Natural killer cell (primary cell): Measurements from ENCODE around the gene DEPDC7. TPM values are rescaled to one million over a fixed set of nuclear protein-coding genes. Genes with fewer than 3 reads are reported as not detected.

Experiments used
- ATAC-seq, 3 donors: fragments of 150-1000 bp in 2 of 3; fragments of 200-7000 bp in 1 of 3; cut with Tn5 transposase; 1 replicate in 1 of 3; 2 replicates in 2 of 3; pipeline ENCODE4 v1.10.0; 2021; ENCODE audit warnings: mild to moderate bottlenecking in 2 of 3, moderate library complexity in 2 of 3
- DNase-seq, 2 donors: peaks; one replicate each; pipeline versions ENCODE4 v3.0.0 to v3.0.0-alpha.2; 2013 to 2021; ENCODE audit warnings: mixed read lengths in 1 of 2
- H3K27ac ChIP-seq: one replicate; pipeline ENCODE4 v1.5.1; 2013; ENCODE audit warnings: mild to moderate bottlenecking, low read length
- H3K27me3 ChIP-seq: one replicate; pipeline ENCODE4 v1.6.1; 2013; ENCODE audit warnings: low read length; ENCODE audit not compliant: control insufficient read depth, insufficient read depth
- H3K36me3 ChIP-seq: one replicate; pipeline ENCODE4 v1.6.1; 2013; ENCODE audit warnings: low read length; ENCODE audit not compliant: control insufficient read depth, insufficient read depth
- H3K4me1 ChIP-seq: one replicate; pipeline ENCODE4 v1.6.1; 2013; ENCODE audit warnings: low read length; ENCODE audit not compliant: control insufficient read depth, insufficient read depth
- H3K4me3 ChIP-seq: one replicate; pipeline ENCODE4 v1.5.1; 2013; ENCODE audit warnings: low read length
- H3K9me3 ChIP-seq: one replicate; pipeline ENCODE4 v1.6.1; 2013; ENCODE audit warnings: low read length; ENCODE audit not compliant: control insufficient read depth, insufficient read depth
- H3K27ac Mint-ChIP-seq, 2 donors: one replicate each; pipeline ENCODE4 v1.8.0; 2022; ENCODE audit warnings: mild to moderate bottlenecking in 2 of 2, mixed read lengths in 2 of 2, moderate library complexity in 1 of 2
- H3K27me3 Mint-ChIP-seq, 2 donors: one replicate each; pipeline ENCODE4 v1.8.0; 2022; ENCODE audit warnings: low read depth in 2 of 2, mixed read lengths in 2 of 2
- H3K36me3 Mint-ChIP-seq: one replicate; pipeline ENCODE4 v1.8.0; 2022; ENCODE audit warnings: mixed read lengths
- H3K4me1 Mint-ChIP-seq, 2 donors: one replicate each; pipeline ENCODE4 v1.8.0; 2022; ENCODE audit warnings: mixed read lengths in 2 of 2
- H3K4me3 Mint-ChIP-seq: one replicate; pipeline ENCODE4 v1.8.0; 2022; ENCODE audit warnings: mild to moderate bottlenecking, moderate library complexity, mixed read lengths
- H3K9me3 Mint-ChIP-seq, 2 donors: one replicate each; pipeline ENCODE4 v1.8.0; 2022; ENCODE audit warnings: mixed read lengths in 2 of 2
- WGBS: methylation state at CpG from one replicate; pipeline ENCODE4 v1.1.7; 2013; ENCODE audit warnings: missing lambda C conversion rate; ENCODE audit not compliant: insufficient coverage; 5-methylcytosine and 5-hydroxymethylcytosine counted together
- intact Hi-C: fragments of 100-400 bp; cut with micrococcal nuclease; formaldehyde crosslinking; loops from one replicate; pipeline ENCODE4 v1.14.2; 2022
- total RNA-seq, 4 donors: library from RNA; stranded (reverse); fragments of 120-200 nt in 1 of 4; gene quantifications; one replicate each; pipeline versions ENCODE4 v1.2.3 to v1.2.4, GENCODE V29; 2013 to 2022
- TF ChIP-seq, protein P1 (sequence below): fragments of 200-600 bp; IDR thresholded peaks from one replicate; pipeline ENCODE4 v1.8.0; 2022; ENCODE audit warnings: antibody characterized with exemption

Gene DEPDC7
- total RNA-seq, 3 donors from 2014 or later (not counting 1 experiment from before 2014, with no cell fraction given), result 0.80 to 1.8 (median 1.2) TPM

DNA sequence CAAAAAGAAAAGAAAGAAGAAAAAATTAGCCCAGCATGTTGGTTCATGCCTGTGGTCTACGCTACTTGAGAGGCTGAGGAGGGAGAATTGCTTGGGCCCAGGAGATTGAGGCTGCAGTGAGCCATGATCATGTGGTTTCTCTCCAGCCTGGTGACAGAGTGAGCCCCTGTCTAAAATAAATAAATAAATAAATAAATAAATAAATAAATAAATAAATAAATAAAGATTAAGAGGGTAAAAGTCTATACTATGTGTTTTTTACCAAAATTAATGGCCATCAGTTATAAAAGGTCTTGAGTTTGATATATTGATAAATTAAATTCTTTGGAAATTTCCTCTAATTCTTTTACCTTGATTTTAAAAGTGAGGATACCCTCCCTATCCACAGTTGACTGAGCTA, 25.2 kb upstream of the DEPDC7 start:
- Histone ChIP-seq H3K36me3 (no peaks in the 10 kb centered on the region), H3K27me3 (no peaks in the 10 kb centered on the region), H3K27ac (no peak overlapping the region), H3K4me1 (no peaks in the 10 kb centered on the region), H3K4me3 (no peak overlapping the region), H3K9me3 (no peaks in the 10 kb centered on the region)
- DNase-seq (no peak), ATAC-seq (no peak)
- 50% methylated on average over 1 of the region's 1 CpG for WGBS
- Mint-ChIP-seq H3K27me3 (peaks cover 0 to 17% of the 10 kb centered on the region in 2 donors), H3K27ac (no peak overlapping the region), H3K4me3 (no peak overlapping the region), H3K36me3 (peaks cover 9% of the 10 kb centered on the region), H3K9me3 (peaks cover 3 to 6% of the 10 kb centered on the region in 2 donors), H3K4me1 (no peaks in the 10 kb centered on the region)
- TF ChIP-seq, protein P1, sequence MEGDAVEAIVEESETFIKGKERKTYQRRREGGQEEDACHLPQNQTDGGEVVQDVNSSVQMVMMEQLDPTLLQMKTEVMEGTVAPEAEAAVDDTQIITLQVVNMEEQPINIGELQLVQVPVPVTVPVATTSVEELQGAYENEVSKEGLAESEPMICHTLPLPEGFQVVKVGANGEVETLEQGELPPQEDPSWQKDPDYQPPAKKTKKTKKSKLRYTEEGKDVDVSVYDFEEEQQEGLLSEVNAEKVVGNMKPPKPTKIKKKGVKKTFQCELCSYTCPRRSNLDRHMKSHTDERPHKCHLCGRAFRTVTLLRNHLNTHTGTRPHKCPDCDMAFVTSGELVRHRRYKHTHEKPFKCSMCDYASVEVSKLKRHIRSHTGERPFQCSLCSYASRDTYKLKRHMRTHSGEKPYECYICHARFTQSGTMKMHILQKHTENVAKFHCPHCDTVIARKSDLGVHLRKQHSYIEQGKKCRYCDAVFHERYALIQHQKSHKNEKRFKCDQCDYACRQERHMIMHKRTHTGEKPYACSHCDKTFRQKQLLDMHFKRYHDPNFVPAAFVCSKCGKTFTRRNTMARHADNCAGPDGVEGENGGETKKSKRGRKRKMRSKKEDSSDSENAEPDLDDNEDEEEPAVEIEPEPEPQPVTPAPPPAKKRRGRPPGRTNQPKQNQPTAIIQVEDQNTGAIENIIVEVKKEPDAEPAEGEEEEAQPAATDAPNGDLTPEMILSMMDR, result no peak
- intact Hi-C loops, result no loop called here

- H3K4me3 Mint-ChIP-seq, result no peak overlapping the region
- TF ChIP-seq, protein P1, result no peak
- H3K27me3 Mint-ChIP-seq, result peaks cover 0 to 26% of the 10 kb centered on the region in 2 donors
- Histone ChIP-seq H3K27ac (no peak overlapping the region), H3K4me1 (no peaks in the 10 kb centered on the region), H3K4me3 (no peak overlapping the region), H3K27me3 (no peaks in the 10 kb centered on the region), H3K36me3 (no peaks in the 10 kb centered on the region), H3K9me3 (no peaks in the 10 kb centered on the region)
- DNase-seq (no peak), ATAC-seq (no peak)
- peaks cover 9% of the 10 kb centered on the region for H3K36me3 Mint-ChIP-seq
- no peak overlapping the region for H3K27ac Mint-ChIP-seq
- H3K9me3 Mint-ChIP-seq, result peaks cover 3 to 6% of the 10 kb centered on the region in 2 donors
- no peaks in the 10 kb centered on the region for H3K4me1 Mint-ChIP-seq
- WGBS, result 91% methylated on average over 3 of the region's 3 CpGs
- intact Hi-C loops, result no loop called here
Measured at GRCh38 chr11:32991427-32991826, 24.3 kb upstream of the DEPDC7 start.

GRCh38 chr11:32991898-32992297, 23.8 kb upstream of the DEPDC7 start:
- H3K4me3 ChIP-seq, result no peak overlapping the region
- Mint-ChIP-seq H3K9me3 (peaks cover 3 to 6% of the 10 kb centered on the region in 2 donors), H3K4me3 (no peak overlapping the region), H3K4me1 (no peaks in the 10 kb centered on the region), H3K36me3 (peaks cover 9% of the 10 kb centered on the region), H3K27ac (no peak overlapping the region), H3K27me3 (peaks cover 4 to 29% of the 10 kb centered on the region in 2 donors)
- H3K36me3 ChIP-seq, result no peaks in the 10 kb centered on the region
- TF ChIP-seq, protein P1, result no peak
- intact Hi-C loops, result no loop called here
- H3K4me1 ChIP-seq, result no peaks in the 10 kb centered on the region
- no peak overlapping the region for H3K27ac ChIP-seq
- H3K9me3 ChIP-seq, result no peaks in the 10 kb centered on the region
- no peak for ATAC-seq
- no peaks in the 10 kb centered on the region for H3K27me3 ChIP-seq
- no peak for DNase-seq

GRCh38 chr11:33000181-33000580, 15.5 kb upstream of the DEPDC7 start:
- no peaks in the 10 kb centered on the region for H3K36me3 ChIP-seq
- H3K27ac ChIP-seq, result no peak overlapping the region
- peaks cover 0 to 3% of the 10 kb centered on the region in 2 donors for H3K4me1 Mint-ChIP-seq
- TF ChIP-seq, protein P1, result no peak
- no peaks in the 10 kb centered on the region for H3K4me1 ChIP-seq
- no peak for DNase-seq
- intact Hi-C loops, result no loop called here
- H3K36me3 Mint-ChIP-seq, result peaks cover 11% of the 10 kb centered on the region
- no peak overlapping the region for H3K27ac Mint-ChIP-seq
- H3K9me3 Mint-ChIP-seq, result peaks cover 2% of the 10 kb centered on the region in 2 donors
- no peak for ATAC-seq
- H3K4me3 Mint-ChIP-seq, result no peak overlapping the region
- H3K9me3 ChIP-seq, result no peaks in the 10 kb centered on the region
- no peaks in the 10 kb centered on the region for H3K27me3 ChIP-seq
- H3K4me3 ChIP-seq, result no peak overlapping the region
- peaks cover 19 to 35% of the 10 kb centered on the region in 2 donors for H3K27me3 Mint-ChIP-seq
